GM18498 (cell line): ENCODE data around the gene BCR.
"Not testable (repeated sequence)": the region's sequence is repeated elsewhere in the genome, so short reads cannot be mapped to it uniquely, and the experiment has no call there.

Experiments
- ATAC-seq: cut with Tn5 transposase; IDR thresholded peaks from one replicate; pipeline ENCODE4 v1.9.1; 2021; ENCODE audit warnings: mild to moderate bottlenecking, moderate library complexity; ENCODE audit not compliant: unreplicated experiment

Gene BCR

GRCh38 chr22:23361676-23362075 is 181.4 kb downstream of the BCR start:
- ATAC-seq: no peak

- ATAC-seq: no peak
These were observed 183.4 kb downstream of the BCR start for GRCh38 chr22:23363683-23364082.

- ATAC-seq: no peak
These were observed 184.1 kb downstream of the BCR start for GRCh38 chr22:23364389-23364788.

GRCh38 chr22:23365524-23365923 is 185.2 kb downstream of the BCR start:
- ATAC-seq: no peak

- ATAC-seq: no peak
These were observed 185.7 kb downstream of the BCR start for GRCh38 chr22:23365961-23366360.

- ATAC-seq: not testable (repeated sequence)
These were observed 186.9 kb downstream of the BCR start for GRCh38 chr22:23367196-23367595.
